DMS114 treated with DMSO at 0.1 percent for 48 hours (cell line): ENCODE results near the gene AGXT.

Experiments
- DNase-seq: peaks from one replicate; lab custom pipeline; 2025; ENCODE audit not compliant: unreplicated experiment; lab: John Stamatoyannopoulos, UW

Gene AGXT

DNA sequence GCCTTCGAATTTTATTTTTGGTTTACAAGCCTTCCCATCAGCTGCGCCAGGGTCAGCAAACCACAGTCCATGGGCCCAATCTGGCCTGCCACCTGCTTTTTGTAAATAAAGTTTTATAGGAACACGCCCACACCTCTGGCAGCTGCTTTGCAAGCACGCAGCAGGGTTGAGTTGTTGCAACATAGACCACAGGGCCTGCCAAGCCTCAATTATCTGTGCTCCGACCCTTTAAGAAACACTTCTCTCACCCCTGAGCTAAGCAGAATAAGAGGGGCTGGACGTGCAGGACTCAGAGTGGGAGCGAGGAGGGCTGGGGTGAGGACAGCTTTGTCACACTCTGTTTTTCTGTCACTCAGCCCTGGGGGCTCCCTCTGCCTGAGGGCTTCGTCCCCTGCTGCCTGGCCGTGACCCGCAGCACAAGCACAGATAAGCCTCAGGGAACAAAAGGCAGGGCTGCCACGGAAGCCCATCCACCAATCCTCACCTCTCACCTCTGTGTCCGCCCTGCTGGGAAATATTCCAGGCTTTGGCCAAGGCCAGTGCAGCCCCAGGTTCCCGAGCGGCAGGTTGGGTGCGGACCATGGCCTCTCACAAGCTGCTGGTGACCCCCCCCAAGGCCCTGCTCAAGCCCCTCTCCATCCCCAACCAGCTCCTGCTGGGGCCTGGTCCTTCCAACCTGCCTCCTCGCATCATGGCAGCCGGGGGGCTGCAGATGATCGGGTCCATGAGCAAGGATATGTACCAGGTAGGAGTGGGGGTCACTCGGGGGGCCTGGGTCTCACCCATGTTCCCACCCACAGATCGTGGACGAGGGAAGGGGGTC, at the start of gene AGXT:
TSS of gene AGXT (plus strand) at position 539 of the 823 bp plus-strand sequence. CDS start at position 581, 42 bp downstream.
- no peak for DNase-seq

DNA sequence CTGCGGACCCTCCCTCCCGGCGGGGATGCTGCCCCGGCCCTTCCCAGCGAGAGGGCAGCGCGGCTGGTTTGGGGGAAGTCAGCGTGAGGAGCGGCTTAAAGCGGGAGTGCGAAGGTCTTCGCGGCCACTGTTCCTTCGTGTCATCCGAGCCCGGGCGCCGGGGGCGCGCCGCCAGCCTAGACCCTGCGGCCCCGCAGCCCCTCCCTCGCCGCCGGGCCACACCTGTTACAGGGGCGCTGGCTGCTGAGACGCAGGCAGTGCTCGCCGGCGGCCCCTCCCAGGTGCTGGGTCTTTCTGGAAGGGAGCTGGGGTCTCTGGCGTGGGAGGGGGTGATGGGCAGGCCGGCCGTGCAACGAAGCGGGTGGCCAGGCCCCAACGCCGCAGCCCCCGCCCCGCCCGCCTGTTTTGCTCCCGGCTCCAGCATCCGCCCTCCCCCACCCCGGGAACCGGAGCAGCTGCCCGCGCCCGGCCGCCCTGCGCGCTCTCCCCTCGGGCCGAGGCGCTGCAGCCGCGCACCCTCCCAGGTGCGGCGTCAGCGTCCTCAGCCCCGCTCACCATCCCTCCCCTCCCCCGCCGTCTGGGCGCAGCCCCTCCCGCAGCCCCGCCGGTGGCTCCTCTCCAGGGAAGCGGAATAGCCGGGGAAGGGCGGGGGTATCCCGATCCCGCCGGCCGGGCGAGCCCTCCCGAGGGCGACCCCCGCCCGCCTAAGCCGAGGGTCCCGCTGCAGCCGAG, 49.3 kb upstream of the AGXT start:
- no peak for DNase-seq

DNA sequence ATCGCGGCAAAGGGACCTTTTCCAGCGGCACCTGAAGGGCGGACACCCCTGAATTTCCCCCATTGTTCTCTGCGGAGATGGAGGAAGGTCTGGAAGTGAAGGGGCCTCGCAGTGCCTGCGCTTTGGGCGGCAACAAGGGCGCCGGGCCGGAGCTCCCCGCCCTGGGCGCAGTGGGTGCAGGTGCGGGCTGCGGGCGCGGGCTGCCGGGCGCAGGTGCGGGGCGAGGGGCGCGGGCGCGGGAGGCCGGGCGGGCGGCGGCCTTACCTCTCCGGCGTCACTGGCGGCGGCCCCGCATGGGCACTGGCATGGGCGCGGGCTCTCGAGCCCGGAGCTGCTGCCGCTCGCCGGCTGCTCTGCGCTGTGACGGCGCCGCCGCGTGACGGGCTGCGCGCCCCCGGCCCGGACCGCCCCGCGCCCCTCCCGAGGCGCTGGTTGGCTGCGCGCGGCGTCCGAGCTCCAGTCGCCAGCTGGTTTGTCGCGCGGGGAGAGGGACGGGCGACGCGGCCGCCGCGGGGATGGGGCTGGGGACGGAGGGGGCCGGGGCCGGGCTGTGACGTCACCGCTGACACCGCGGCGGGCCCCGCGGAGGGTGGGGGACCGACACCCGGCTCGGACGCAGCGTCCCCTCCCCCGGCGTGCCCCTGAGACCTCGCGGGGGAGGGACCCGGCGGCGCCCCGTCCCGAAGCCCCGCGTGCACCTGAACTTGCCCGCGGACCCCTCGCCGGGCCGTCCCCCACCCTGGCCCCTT, 48.6 kb upstream of the AGXT start, which contains the start of gene KIF1A:
TSS of gene KIF1A (minus strand) at position 362 of the 749 bp plus-strand sequence. CDS start 22,467 bp downstream, outside the sequence.
- peak; percentile 59 for DNase-seq

DNA sequence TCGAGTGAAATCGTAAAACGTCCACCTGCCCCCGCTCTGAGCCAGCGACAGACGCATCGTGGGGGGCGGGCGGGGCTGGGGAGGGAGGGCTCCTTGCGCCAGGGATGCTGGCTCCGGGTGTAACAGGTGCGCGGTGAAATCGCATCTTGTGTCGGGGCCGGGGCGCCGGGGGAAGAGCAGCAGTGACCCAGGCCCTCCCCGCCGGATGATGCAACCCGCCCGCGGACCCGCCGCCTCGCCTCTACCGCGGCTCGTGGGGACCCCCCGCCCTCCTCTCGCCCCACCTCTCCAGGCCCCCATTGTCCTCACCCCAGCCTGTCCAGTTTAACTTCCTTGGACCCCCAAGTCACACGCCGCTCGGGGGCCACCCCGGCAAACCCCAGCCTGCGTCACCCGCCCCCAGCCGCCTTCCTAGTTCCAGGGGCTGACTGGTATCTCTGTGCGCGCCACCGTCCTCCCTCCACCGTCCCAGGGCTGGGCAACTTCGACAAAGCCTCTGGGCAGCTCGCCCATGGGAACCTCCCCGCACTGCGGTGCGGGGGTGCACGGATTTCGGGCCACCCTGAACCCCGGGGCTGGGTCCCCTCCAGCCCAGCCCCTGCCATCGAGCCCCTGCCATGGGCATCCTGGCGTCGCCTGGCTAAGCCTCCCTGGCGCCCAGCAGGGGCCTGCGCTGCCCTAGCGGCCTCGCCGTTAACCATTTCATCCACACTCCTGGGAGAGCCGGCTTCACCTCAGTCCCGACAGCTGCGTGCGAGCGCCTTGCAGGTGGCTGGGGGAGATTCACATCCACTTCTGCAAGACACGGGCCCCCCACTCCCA, 47.8 kb upstream of the AGXT start:
- no peak for DNase-seq

DNA sequence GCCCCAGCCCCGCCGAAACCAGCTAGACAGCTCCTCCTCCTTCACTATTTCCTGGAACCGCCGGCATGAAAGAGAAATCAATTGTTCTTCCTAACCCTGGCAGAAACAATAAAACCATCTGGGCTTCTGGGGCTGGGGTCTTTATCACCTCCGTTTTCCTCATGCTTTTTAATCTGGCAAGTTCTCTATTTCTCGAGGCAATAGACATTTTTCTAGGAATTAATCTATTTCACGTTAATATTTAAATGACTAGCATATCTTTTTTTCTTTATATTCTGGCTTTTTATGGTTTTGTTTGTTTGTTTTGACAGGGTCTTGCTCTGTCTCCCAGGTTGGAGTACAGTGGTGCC, 47.2 kb upstream of the AGXT start:
- DNase-seq, result no peak

DNA sequence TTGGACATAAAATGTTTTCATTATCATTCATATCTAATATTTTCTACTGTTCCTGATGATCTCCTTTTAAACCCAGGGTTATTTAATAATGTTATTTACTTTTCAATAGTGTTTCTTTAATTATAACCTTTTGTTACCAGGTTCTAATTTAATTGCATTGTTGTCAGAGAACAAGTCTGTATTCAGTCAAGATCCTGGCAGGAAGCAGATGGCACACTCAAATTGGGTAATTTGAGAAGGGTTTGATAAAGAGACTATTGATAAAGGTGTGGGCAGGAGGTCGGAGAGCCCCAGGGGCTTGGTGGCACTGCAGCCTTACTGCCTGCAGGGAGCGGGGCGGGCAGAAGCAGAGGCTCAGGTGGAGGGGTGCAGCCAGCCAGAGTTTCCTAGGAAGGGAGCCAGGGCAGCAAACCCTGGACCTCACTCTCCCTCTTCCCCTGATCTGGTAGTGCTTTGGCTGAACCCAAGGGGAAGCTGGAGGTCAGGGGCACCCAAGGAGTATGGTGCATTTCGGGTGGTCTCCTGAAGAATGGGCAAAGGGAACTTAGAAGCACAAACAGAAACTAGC, 46.3 kb upstream of the AGXT start:
- DNase-seq, result no peak

DNA sequence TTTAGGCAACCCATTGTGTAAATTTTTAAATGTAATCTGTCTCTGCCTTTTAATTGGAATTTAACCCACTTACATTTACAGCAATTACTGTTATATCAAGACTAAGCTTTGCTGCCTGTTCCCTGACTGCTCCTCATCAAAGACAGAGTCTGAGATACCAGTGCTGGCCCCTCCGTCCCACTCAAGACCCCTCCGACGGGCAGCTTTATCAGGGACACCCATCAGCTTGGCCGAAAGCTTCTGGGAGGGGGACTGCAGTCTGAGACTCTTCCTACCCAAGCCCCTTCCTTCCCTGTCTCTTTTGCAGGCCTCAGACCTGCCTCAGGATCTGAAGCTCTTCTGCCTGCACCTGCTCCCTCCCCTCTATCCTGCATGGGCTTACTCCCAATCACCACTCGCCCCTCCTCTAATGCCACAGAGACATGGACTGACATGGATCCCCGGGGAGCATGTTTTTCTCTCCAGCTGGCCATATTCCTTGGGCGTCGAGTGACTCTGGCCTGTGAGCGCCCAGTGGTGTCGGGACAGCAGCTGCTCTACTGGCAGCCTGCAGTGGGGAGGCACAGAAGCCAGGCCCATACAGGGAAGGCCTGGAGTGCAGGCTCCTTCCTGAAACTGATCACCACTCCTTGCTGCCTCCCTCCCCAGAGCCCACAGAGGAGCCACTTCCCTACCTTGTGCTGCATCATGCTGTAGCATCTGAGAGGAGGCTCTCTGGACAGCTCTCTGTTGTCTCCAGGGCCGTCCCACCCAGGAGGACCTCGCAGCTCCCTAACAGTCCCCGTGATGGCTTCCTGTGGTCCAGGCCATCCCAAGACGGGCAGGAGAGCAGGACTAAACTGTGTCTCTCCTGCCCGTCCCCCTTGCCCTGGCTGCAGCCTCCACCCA, 44.9 kb upstream of the AGXT start:
- no peak for DNase-seq

DNA sequence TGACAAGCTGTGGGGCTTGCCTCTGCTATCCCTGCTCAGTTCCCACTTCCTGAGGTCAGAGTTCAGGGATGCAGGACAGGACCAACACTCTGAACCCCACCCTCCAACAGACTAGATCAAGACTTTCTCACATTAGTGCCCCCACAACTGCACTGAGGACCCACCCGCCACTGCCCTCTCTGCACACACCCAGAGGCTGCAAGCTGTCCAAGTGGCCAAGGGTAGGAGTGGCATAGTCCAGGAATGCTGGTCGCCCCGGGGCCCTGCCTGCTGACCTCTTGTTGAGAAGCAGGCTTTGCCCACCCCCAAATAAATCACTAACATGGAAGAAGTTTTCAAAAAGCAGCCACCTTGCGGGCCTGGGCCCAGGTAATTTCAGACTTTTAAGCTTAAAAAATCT, 43.1 kb upstream of the AGXT start:
- DNase-seq, result no peak

DNA sequence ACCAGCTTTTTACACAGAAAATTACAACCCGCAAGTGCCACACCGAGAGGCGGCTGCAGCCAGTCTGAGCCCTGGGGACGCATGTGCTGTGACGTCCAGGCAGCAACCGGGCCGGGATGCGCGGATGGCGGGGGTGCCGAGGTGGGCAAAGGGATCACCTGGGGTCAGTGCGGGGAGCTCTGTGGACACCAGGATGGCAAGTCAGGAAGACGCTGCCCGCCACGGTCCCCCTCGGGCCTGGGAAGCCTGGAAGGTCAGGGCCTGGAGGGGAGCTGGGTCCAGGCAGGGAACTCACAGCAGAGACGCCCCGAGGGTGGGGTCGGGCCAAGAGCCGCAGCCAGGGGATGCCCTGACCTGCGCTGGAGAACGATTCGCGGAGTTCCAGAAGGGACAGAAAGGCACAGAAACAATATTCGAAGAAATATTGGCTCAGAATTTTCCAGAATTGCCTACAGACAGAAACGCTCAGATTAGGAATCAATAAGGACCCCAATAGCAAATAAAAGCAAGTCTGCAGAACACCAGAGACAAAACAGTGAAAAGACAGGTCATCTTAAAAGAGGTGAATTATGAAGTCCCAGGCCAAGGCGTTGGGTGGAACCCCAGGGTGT, 36.9 kb upstream of the AGXT start:
- no peak for DNase-seq

DNA sequence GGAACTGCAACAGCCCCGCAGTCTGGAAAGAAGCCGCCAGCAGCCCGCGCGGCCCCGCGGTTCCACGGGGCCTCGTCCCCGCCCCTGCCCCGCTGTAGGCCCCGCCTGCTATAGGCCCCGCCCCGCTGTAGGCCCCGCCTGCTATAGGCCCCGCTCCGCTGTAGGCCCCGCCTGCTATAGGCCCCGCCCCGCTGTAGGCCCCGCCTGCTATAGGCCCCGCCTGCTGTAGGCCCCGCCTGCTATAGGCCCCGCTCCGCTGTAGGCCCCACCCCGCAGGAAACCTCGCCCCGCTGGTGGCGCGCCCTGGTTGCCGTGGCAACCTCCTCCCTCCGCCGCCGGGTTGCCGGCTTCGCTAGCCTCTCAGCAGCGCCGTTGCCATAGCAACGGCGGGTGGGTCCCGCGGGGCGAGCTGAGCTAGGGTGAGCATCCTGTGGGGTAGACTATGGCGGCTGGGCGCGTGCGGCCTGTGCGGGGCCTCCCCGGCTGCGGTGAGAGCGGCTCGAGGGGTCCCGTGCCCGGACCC, 36.4 kb upstream of the AGXT start:
- DNase-seq, result peak; percentile 65

DNA sequence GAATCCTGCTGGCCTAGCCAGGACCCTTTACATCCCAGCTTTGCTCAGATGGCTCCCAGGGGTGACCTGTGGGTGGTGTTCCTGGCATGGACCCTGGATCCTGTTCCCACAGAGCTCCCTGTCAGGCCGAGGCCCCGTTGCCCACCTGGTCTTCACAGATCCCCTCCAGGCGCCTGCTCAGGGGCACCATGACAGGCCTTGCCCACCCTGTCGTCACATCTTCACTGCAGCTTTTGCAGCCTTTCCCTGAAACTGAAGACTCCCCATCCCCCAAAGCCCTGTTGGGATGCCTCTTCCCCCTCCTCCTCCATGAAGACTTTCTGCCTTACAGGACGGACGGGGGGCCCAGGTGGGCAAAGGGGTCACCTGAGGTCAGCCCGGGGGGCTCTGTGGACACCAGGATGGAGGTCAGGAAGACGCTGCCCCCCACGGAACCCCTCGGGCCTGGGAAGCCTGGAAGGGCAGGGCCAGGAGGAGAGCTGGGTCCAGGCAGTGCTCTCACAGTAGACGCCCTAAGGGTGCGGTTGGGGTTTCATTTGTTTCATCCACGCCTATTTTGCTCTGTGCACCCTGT, 35.6 kb upstream of the AGXT start:
- no peak for DNase-seq

DNA sequence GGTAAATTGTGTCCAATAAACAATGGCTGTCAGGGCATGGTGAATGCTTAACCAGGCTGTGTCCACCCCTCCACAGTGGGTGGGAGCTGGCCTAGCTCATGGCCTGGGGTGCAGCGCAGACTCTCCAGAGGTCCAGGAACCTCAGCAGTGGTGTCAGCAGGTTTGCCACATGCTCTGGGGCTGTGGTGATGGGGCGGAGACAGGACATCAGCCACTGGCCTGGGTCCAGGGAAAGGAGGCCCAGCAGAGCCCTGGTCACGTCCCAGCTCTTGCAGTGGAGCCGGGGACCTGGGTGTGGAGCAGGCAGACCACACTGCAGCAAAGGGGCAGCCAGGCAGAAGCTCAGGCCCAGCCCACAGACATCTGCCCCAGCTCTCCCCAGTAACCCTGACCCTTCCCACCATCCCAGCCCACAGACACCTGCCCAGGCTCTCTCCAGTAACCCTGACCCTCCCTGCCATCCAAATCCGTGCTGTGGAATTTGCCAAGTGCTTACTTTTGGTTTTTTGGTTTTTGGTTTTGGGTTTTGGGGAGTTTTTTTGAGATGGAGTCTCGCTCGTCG, 34.8 kb upstream of the AGXT start:
- no peak for DNase-seq

DNA sequence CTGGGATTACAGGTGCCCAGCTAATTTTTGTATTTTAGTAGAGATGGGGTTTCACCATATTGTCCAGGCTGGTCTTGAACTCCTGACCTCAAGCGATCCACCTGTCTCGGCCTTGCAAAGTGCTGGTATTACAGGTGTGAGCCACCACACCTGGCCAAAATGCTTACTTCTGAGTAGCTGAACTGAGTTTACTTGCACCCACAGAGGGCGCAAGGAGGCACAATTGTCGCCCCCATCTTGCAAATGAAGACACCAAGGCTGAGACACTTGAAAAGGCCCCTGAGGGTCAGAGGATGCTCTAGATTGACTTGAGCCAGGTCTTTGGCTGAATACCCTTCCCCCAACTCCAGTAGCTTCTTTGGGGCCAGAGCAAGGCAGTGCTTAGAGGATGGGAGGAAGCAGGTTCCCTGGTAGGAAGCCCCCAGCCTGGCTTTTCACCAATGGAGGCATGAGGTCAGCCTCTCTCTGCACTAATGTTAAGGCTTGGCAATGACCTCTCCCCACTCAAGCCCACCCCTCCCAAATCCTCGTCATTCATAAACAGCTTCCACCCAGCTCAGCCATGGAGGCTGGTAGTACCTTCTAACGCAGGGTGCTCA, 34.1 kb upstream of the AGXT start:
- no peak for DNase-seq

DNA sequence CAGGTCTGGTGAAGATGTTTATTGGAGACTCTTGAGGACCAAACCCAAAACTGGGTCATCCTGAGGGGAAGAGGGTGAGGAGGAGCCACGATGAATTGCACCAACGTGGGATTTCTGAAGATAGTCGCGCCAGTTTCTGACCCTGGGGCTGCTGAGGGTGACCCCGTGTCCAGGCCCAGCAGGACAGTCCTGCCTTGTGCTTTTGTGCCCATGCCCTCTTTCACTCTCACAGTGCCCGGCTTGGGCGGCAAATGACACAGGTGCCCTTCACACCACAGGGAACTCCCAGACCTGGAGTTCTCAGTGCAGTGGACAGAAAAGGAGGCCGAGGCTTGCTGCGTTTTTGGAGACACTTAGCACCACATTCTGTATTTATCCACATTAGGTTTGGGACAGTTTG, 33.1 kb upstream of the AGXT start:
- no peak for DNase-seq

DNA sequence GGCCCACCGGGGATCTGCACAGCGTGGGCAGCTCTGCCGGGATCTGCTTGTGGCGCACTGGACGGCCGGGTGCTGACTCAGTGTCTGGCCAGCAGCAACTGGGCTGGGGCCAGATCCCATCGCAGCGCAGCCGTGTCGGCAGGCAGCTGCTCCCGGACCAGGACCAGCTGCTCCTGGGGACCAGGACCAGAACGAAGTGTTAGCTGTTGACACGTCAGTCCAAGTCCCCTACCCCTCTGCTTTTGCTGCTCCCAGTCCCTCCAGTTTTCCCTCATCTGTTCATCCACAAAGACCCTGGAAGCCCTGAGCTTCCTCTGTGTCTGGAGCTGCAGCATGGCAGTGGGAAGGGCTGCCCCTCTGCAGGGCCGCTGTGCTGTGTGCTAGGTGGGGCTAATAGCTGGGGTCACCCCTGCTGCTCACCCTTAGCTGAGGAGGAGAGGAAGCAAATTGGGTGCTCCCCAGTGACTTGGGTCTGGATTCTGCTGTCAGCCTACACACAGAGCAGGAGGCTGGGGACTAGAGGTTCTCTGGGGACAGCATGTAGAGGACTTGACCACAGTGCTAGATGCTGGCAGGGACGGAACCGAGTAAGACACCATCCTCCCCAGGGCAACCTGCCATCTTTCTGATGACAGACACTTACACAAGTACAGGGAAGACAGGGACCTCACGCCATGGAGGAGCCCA, 31.7 kb upstream of the AGXT start:
- DNase-seq, result no peak

DNA sequence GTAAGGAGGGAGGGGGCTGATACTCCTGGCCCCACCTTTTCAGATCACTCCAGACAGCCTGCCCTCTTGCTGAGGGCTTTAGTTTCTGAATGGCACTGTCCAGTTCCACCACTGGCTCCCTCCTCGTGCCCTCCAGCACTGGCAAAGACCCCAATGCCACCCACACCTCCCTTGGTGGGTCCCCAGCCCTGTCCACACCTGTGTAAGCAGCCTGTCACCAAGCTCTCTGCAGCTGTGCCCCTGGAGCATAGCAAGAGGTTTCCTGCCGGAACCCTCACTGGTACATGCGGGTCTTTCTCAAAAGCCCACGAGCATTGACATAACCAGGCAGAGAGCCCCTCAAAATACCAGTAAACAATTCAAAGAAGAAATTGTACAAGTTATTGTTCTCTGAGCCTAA, 31.0 kb upstream of the AGXT start:
- DNase-seq, result no peak
